ENCODE measurements around the gene MBLAC2.

The MBLAC2 gene

GRCh38 chr5:90474235-90475107, at the start of gene MBLAC2, which contains the start of gene POLR3G:
Gene MBLAC2 (minus strand): TSS chr5:90474771. CDS start chr5:90474292, 479 bp downstream.
Gene POLR3G (plus strand): TSS chr5:90474864. CDS start chr5:90485568, 10,704 bp downstream.
- DNase-seq: peak; percentile 93 to 94

GRCh38 chr5:90519081-90519480, 44.5 kb upstream of the MBLAC2 start:
- DNase-seq: no peak

GRCh38 chr5:90518661-90519060, 44.1 kb upstream of the MBLAC2 start:
- no peak for DNase-seq

GRCh38 chr5:90514520-90514919, 39.9 kb upstream of the MBLAC2 start:
- DNase-seq: no peak

- DNase-seq: no peak
These were observed 35.9 kb upstream of the MBLAC2 start for GRCh38 chr5:90510438-90510837.

- no peak for DNase-seq
These were observed 31.6 kb upstream of the MBLAC2 start for GRCh38 chr5:90506221-90506620.

GRCh38 chr5:90504743-90505142, 30.2 kb upstream of the MBLAC2 start:
- DNase-seq: no peak

GRCh38 chr5:90503596-90503995, 29.0 kb upstream of the MBLAC2 start:
- DNase-seq: no peak

GRCh38 chr5:90495146-90495545, 20.6 kb upstream of the MBLAC2 start:
- no peak for DNase-seq

- DNase-seq: no peak
These were observed 19.5 kb upstream of the MBLAC2 start for GRCh38 chr5:90494043-90494442.

GRCh38 chr5:90488791-90489190, 14.2 kb upstream of the MBLAC2 start:
- no peak for DNase-seq

- DNase-seq: no peak
These were observed 10.0 kb upstream of the MBLAC2 start for GRCh38 chr5:90484540-90484939.

GRCh38 chr5:90483206-90483605, 8.6 kb upstream of the MBLAC2 start:
- no peak for DNase-seq

- DNase-seq: no peak
These were observed 6.1 kb upstream of the MBLAC2 start for GRCh38 chr5:90480699-90481098.

GRCh38 chr5:90479611-90480385, 5.2 kb upstream of the MBLAC2 start:
- DNase-seq: no peak

- no peak for DNase-seq
These were observed 3.1 kb upstream of the MBLAC2 start for GRCh38 chr5:90477621-90478215.

- DNase-seq: no peak
These were observed 2.5 kb upstream of the MBLAC2 start for GRCh38 chr5:90477073-90477472.

- DNase-seq: no peak
These were observed 1.8 kb upstream of the MBLAC2 start for GRCh38 chr5:90476391-90476790.

- DNase-seq: no peak
These were observed 937 bp upstream of the MBLAC2 start for GRCh38 chr5:90475436-90475980.

- peak; percentile 12 to 16 for DNase-seq
These were observed 956 bp downstream of the MBLAC2 start for GRCh38 chr5:90473396-90474234.

- no peak for DNase-seq
These were observed 1.7 kb downstream of the MBLAC2 start for GRCh38 chr5:90472783-90473395.

GRCh38 chr5:90461288-90461687, 13.3 kb downstream of the MBLAC2 start:
- DNase-seq: no peak

Data from activated CD4-positive, alpha-beta T cell treated with anti-CD3 and anti-CD28 coated beads for 4 hours (primary cell).